ENCODE data around the gene PCDHGC4.

PCDHGC4 gene

GRCh38 chr5:141484641-141485311 is at the start of gene PCDHGC4:
PCDHGC4 (plus strand) TSS chr5:141485030; CDS start chr5:141485174, 144 bp downstream.
- peak in 36 of 58 donors; percentile 28 to 78 (median 54) for DNase-seq

- no peak for DNase-seq
Measured at GRCh38 chr5:141437221-141437620, 47.6 kb upstream of the PCDHGC4 start.

- no peak for DNase-seq
Measured at GRCh38 chr5:141439411-141440141, 45.3 kb upstream of the PCDHGC4 start.

- DNase-seq = no peak
Measured at GRCh38 chr5:141440341-141440740, 44.5 kb upstream of the PCDHGC4 start.

- no peak for DNase-seq
Measured at GRCh38 chr5:141441571-141442170, 43.2 kb upstream of the PCDHGC4 start.

- DNase-seq = no peak
Measured at GRCh38 chr5:141465351-141465750, 19.5 kb upstream of the PCDHGC4 start.

- peak in 55 of 58 donors; percentile 47 to 94 (median 83) for DNase-seq
Measured at GRCh38 chr5:141475625-141476131, 9.2 kb upstream of the PCDHGC4 start, which contains the start of gene PCDHGC3. PCDHGC3 (plus strand) TSS chr5:141475966; CDS start chr5:141476117, 151 bp downstream.

- peak in 18 of 58 donors; percentile 23 to 73 (median 42) for DNase-seq
Measured at GRCh38 chr5:141476132-141476911, 8.5 kb upstream of the PCDHGC4 start.

- DNase-seq = no peak
Measured at GRCh38 chr5:141477044-141477575, 7.7 kb upstream of the PCDHGC4 start.

- no peak for DNase-seq
Measured at GRCh38 chr5:141477815-141478214, 7.0 kb upstream of the PCDHGC4 start.

GRCh38 chr5:141478321-141478945 is 6.4 kb upstream of the PCDHGC4 start:
- no peak for DNase-seq

- DNase-seq = no peak
Measured at GRCh38 chr5:141479776-141480175, 5.1 kb upstream of the PCDHGC4 start.

- DNase-seq = no peak
Measured at GRCh38 chr5:141483902-141484301, 928 bp upstream of the PCDHGC4 start.

- DNase-seq = no peak
Measured at GRCh38 chr5:141484310-141484640, 555 bp upstream of the PCDHGC4 start.

- no peak for DNase-seq
Measured at GRCh38 chr5:141485321-141486055, 658 bp downstream of the PCDHGC4 start.

- DNase-seq = no peak
Measured at GRCh38 chr5:141486091-141486490, 1.3 kb downstream of the PCDHGC4 start.

GRCh38 chr5:141487131-141487530 is 2.3 kb downstream of the PCDHGC4 start:
- no peak for DNase-seq

- DNase-seq = peak in 48 of 58 donors; percentile 39 to 93 (median 76)
Measured at GRCh38 chr5:141488591-141489561, 4.0 kb downstream of the PCDHGC4 start, which contains the start of gene PCDHGC5. PCDHGC5 (plus strand) TSS chr5:141489081; CDS start chr5:141489241, 160 bp downstream.
